Choroid plexus epithelial cell (primary cell): ENCODE measurements around the gene TMEM217.
"Not testable (repeated sequence)": the region's sequence is repeated elsewhere in the genome, so short reads cannot be mapped to it uniquely, and the experiment has no call there.

ENCODE experiments used
- DNase-seq: peaks from one replicate; pipeline ENCODE4 v3.0.0-alpha.2; 2010; ENCODE audit warnings: low read depth
- H3K4me3 ChIP-seq: 2 replicates; pipeline ENCODE4 v1.5.1; 2011; ENCODE audit warnings: low read depth, mild to moderate bottlenecking, control low read depth, low read length, moderate library complexity
- TF ChIP-seq, protein P1 (sequence below): conservative IDR thresholded peaks from 2 replicates; pipeline ENCODE4 v1.5.1; 2011; ENCODE audit warnings: low read depth, mild to moderate bottlenecking, control low read depth, inconsistent platforms, low read length, moderate library complexity

Gene TMEM217

DNA sequence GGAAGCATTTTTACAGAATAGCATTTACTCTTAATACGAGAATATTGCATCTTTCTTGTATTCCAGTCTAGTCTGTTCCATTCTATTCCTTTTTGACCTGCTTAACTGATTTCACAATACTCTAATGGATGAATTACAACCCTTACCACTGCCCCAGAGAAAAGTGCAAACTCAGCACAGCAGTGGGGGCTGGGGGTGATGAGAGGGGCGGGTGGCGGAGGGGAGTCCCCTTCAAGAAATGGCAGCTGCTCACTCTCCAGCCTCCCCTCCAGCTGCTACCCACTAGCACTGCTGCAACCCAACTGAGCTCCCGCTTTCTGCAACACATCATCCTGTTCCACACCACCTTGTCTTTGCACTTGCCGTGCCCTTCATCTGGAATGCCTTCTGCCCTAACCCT is 57.9 kb downstream of the TMEM217 start:
- H3K4me3 ChIP-seq: no peak overlapping the region
- TF ChIP-seq, protein P1, sequence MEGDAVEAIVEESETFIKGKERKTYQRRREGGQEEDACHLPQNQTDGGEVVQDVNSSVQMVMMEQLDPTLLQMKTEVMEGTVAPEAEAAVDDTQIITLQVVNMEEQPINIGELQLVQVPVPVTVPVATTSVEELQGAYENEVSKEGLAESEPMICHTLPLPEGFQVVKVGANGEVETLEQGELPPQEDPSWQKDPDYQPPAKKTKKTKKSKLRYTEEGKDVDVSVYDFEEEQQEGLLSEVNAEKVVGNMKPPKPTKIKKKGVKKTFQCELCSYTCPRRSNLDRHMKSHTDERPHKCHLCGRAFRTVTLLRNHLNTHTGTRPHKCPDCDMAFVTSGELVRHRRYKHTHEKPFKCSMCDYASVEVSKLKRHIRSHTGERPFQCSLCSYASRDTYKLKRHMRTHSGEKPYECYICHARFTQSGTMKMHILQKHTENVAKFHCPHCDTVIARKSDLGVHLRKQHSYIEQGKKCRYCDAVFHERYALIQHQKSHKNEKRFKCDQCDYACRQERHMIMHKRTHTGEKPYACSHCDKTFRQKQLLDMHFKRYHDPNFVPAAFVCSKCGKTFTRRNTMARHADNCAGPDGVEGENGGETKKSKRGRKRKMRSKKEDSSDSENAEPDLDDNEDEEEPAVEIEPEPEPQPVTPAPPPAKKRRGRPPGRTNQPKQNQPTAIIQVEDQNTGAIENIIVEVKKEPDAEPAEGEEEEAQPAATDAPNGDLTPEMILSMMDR: no peak
- no peak for DNase-seq

DNA sequence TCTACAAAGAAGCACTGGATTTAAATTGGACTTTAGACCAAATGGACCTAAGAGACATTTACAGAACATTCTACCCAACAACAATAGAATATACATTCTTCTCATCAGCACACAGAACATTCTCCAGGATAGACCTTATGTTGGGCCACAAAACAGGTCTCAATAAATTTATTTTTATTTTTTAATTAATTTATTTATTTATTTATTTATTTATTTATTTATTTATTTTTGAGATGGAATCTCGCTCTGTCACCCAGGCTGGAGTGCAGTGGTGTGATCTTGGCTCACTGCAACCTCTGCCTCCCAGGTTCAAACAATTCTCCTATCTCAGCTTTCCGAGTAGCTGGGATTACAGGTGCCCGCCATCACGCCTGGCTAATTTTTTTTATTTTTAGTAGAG is 61.5 kb downstream of the TMEM217 start:
- H3K4me3 ChIP-seq, DNase-seq: not testable (repeated sequence)

DNA sequence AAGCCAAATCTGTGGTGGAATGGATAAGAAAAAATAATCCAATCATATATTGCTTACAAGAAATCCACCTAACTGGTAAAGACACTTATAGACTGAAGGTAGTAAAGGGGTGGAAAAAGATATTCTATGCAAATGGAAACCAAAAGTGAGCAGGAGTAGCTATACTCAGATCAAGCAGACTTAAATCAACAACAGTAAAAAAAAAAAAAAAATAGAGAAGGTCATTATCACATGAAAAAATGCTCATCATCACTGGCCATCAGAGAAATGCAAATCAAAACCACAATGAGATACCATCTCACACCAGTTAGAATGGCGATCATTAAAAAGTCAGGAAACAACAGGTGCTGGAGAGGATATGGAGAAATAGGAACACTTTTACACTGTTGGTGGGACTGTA is 63.1 kb downstream of the TMEM217 start:
- not testable (repeated sequence) for H3K4me3 ChIP-seq, DNase-seq

DNA sequence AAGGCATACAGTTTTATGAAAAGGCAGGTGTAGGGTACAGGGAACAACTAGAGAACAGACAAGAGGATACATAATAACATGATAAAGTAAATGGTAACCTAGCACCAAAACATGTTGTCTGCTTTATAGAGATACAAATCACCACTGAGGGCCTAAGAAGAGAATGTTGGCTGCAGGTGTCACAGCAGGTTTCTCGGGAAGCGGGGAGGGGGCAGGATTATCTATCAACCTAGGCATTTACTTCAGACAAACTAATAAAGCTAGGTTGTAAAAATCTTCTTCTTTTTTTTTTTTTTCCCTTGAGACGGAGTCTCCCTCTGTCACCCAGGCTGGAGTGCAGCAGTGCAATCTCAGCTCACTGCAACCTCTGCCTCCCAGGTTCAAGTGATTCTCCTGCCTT is 65.3 kb downstream of the TMEM217 start:
- DNase-seq: no peak
- TF ChIP-seq, protein P1: no peak
- no peak overlapping the region for H3K4me3 ChIP-seq

DNA sequence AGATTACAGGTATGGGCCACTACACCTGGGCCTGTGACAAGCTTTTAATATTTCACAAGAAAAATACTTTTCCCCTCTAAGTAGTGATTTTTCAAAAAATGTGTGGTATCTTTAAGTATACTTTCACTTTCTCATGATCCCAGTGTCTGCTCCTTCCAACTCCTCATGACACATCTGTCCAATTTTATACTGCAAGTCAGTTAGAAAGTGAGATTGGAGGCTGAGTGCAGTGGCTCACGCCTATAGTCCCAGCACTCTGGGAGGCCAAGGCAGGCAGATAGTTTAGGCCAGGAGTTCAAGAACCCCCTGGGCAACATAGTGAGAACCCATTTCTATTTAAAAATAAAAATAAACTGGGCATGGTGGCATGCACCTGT is 67.8 kb downstream of the TMEM217 start:
- peak; percentile 53 for DNase-seq
- TF ChIP-seq, protein P1: no peak
- H3K4me3 ChIP-seq: no peak overlapping the region

DNA sequence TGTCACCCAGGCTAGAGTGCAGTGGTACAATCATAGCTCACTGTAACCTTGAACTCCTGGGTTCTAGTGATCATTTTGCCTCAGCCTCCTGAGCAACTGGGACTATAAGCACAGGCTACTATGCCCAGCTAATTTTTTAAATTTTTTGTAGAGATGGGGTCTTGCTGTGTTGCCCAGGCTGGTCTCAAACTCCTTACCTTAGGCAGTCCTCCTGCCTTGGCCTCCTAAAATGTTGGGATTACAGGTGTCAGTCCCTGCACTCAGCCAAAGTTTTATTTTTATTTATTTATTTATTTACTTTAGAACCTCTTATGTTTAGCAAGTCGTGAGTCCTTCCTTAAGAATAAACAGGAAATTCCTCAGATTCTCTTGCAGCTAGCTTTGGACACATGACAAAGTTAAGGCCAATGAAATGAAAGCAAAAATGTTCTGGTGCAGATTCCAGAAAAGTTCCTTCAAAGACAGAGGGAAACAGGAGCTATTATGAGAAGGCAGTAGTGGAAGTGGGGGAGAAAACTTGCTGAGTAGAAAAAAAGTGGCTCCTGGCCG is 68.9 kb downstream of the TMEM217 start:
- TF ChIP-seq, protein P1: no peak
- no peak overlapping the region for H3K4me3 ChIP-seq
- no peak for DNase-seq

DNA sequence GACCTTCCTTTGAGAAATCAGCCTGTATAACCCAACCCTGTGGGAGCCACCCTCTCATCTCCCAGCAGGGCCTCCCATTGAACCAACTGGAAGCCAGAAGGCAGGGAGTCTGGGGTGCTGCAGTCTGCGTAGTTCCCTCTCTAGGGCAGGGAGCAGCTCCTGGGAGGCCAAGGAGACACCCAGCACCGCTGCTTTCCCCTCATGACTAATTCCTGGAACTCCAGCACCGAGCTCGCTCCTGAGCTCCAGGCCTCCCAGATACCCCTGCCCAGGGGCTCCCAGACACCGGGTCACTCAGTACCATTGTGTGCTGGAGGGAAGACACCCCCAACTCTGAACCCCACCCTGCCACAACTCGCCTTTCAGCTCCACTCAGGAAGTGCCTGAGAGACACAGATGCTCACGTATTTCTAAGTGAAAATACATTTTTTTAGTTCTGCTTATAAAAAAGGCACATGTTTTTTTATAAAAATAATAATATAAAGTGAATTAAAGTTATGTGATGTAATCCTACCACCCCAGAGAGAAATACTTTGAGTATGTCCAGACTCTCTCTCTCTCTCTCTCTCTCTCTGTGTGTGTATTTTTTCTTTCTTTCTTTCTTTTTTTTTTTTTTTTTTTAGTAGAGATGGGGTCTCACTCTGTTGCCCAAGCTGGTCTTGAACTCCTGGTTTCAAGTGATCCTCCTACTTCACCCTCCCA is 70.5 kb downstream of the TMEM217 start:
- no peak overlapping the region for H3K4me3 ChIP-seq
- DNase-seq: no peak
- TF ChIP-seq, protein P1: no peak

DNA sequence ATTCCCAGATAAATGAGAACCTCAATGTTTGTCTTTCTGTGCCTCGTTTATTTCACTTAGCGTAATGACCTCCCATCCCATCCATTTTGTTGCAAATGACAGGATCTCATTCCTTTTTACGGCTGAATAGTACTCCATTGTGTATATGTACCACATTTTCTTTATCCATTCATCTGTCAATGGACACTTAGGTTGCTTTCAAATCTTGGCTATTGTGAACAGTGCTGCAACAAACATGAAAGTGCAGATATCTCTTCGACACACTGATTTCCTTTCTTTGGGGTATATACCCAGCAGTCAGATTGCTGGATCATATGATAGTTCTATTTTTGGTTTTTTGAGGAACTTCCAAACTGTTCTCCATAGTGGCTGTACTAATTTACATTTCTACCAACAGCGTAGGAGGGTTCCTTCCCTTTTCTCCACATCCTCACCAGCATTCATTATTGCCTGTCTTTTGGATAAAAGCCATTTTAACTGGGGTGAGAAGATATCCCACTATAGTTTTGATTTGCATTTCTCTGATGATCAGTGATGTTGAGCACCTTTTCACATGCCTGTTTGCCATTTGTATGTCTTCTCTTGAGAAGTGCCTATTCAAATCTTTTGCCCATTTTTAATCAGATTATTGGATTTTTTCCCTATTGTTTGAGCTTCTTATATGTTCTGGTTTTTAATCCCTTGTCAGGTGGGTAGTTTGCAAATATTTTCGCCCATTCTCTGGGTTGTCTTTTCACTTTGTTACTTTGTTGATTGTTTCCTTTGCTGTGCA is 71.8 kb downstream of the TMEM217 start:
- not testable (repeated sequence) for H3K4me3 ChIP-seq, DNase-seq
